Measurements from ENCODE around the gene MYF5.

GRCh38 chr12:80690513-80690912 lies 26.2 kb upstream of the MYF5 start:
- TF ChIP-seq CTCF (IDR thresholded peaks at IDR 0.05) (no peak), POLR2A (IDR thresholded peaks at IDR 0.05) (no peak)
